H9 (cell line): ENCODE measurements around the gene ABCC4. TPM values are rescaled to one million over a fixed set of nuclear protein-coding genes. Genes with fewer than 3 reads are reported as not detected.
"Not testable (repeated sequence)": the region's sequence is repeated elsewhere in the genome, so short reads cannot be mapped to it uniquely, and the experiment has no call there.

Experiments
- DNase-seq: peaks from one replicate; pipeline ENCODE4 v3.0.0-alpha.2; 2017
- H2AFZ ChIP-seq: one replicate; pipeline ENCODE4 v1.6.1; 2013; ENCODE audit warnings: mild to moderate bottlenecking, low read length, control low read depth, moderate library complexity
- H2AK5ac ChIP-seq: 2 replicates; pipeline ENCODE4 v1.6.1; 2013; ENCODE audit warnings: low read length, control low read depth, mixed read lengths; ENCODE audit not compliant: insufficient read length
- H2BK120ac ChIP-seq: one replicate; pipeline ENCODE4 v1.6.1; 2013; ENCODE audit warnings: low read depth, mild to moderate bottlenecking, low read length, control low read depth, inconsistent platforms; ENCODE audit not compliant: poor library complexity, severe bottlenecking
- H2BK12ac ChIP-seq: 2 replicates; pipeline ENCODE4 v1.6.1; 2013; ENCODE audit warnings: low read length, control low read depth, mixed read lengths, low read depth; ENCODE audit not compliant: insufficient read length
- H2BK15ac ChIP-seq: 2 replicates; pipeline ENCODE4 v1.6.1; 2013; ENCODE audit warnings: low read depth, low read length, control low read depth
- H2BK20ac ChIP-seq: one replicate; pipeline ENCODE4 v1.6.1; 2013; ENCODE audit warnings: low read depth, mild to moderate bottlenecking, low read length, control low read depth, inconsistent platforms; ENCODE audit not compliant: poor library complexity, severe bottlenecking
- H2BK5ac ChIP-seq: 2 replicates; pipeline ENCODE4 v1.6.1; 2013; ENCODE audit warnings: low read length, control low read depth, mixed read lengths; ENCODE audit not compliant: insufficient read length
- H3K14ac ChIP-seq: 2 replicates; pipeline ENCODE4 v1.6.1; 2013; ENCODE audit warnings: low read length, control low read depth; ENCODE audit not compliant: insufficient read depth
- H3K18ac ChIP-seq: 2 replicates; pipeline ENCODE4 v1.6.1; 2013; ENCODE audit warnings: low read depth, mild to moderate bottlenecking, mixed read lengths, low read length, control low read depth; ENCODE audit not compliant: insufficient read length
- H3K23ac ChIP-seq: 2 replicates; pipeline ENCODE4 v1.6.1; 2013; ENCODE audit warnings: low read length, control low read depth, mixed read lengths, low read depth; ENCODE audit not compliant: insufficient read length
- H3K23me2 ChIP-seq: 2 replicates; pipeline ENCODE4 v1.6.1; 2013; ENCODE audit warnings: low read depth, mild to moderate bottlenecking, mixed read lengths, low read length, control low read depth; ENCODE audit not compliant: insufficient read length, poor library complexity, severe bottlenecking
- H3K27ac ChIP-seq: 2 replicates; pipeline ENCODE4 v1.5.1; 2013; ENCODE audit warnings: low read length, control low read depth, mixed read lengths, low read depth; ENCODE audit not compliant: insufficient read length
- H3K27me3 ChIP-seq: 2 replicates; pipeline ENCODE4 v1.6.1; 2013; ENCODE audit warnings: low read length, control low read depth, inconsistent platforms; ENCODE audit not compliant: insufficient read depth
- H3K4ac ChIP-seq: 2 replicates; pipeline ENCODE4 v1.6.1; 2013; ENCODE audit warnings: low read depth, mild to moderate bottlenecking, control low read depth, inconsistent platforms, low read length, moderate library complexity
- H3K4me1 ChIP-seq: 2 replicates; pipeline ENCODE4 v1.6.1; 2013; ENCODE audit warnings: low read length, control low read depth, inconsistent platforms; ENCODE audit not compliant: insufficient read depth
- H3K4me2 ChIP-seq: 2 replicates; pipeline ENCODE4 v1.6.1; 2013; ENCODE audit warnings: low read length, control low read depth, mixed read lengths; ENCODE audit not compliant: insufficient read length, insufficient read depth
- H3K56ac ChIP-seq: 2 replicates; pipeline ENCODE4 v1.6.1; 2013; ENCODE audit warnings: low read depth, mild to moderate bottlenecking, mixed read lengths, low read length, control low read depth; ENCODE audit not compliant: insufficient read length
- H3K79me1 ChIP-seq: 2 replicates; pipeline ENCODE4 v1.6.1; 2013; ENCODE audit warnings: low read depth, mild to moderate bottlenecking, moderate library complexity, low read length, control low read depth, inconsistent platforms; ENCODE audit not compliant: insufficient read depth, poor library complexity, severe bottlenecking
- H3K79me2 ChIP-seq: 2 replicates; pipeline ENCODE4 v1.6.1; 2013; ENCODE audit warnings: low read length, control low read depth, inconsistent platforms; ENCODE audit not compliant: insufficient read depth
- H3K9ac ChIP-seq: 2 replicates; pipeline ENCODE4 v1.6.1; 2013; ENCODE audit warnings: low read length, control low read depth, mixed read lengths; ENCODE audit not compliant: insufficient read length; ENCODE audit errors: extremely low read depth
- H3K9me3 ChIP-seq: one replicate; pipeline ENCODE4 v1.6.1; 2013; ENCODE audit warnings: low read depth, low read length, inconsistent platforms; ENCODE audit not compliant: control insufficient read depth
- H3T11ph ChIP-seq: one replicate; pipeline ENCODE4 v1.6.1; 2013; ENCODE audit warnings: mild to moderate bottlenecking, low read length, control low read depth, inconsistent platforms
- H4K20me1 ChIP-seq: one replicate; pipeline ENCODE4 v1.6.1; 2013; ENCODE audit not compliant: control insufficient read depth, insufficient read length, insufficient read depth
- H4K5ac ChIP-seq: 2 replicates; pipeline ENCODE4 v1.6.1; 2013; ENCODE audit warnings: low read depth, mild to moderate bottlenecking, mixed read lengths, low read length, control low read depth; ENCODE audit not compliant: insufficient read length
- H4K8ac ChIP-seq: replicated peaks from 2 replicates; pipeline ENCODE4 v1.6.1; 2013; ENCODE audit warnings: low read length, control low read depth, mixed read lengths, low read depth; ENCODE audit not compliant: insufficient read length
- H4K91ac ChIP-seq: 2 replicates; pipeline ENCODE4 v1.6.1; 2013; ENCODE audit warnings: low read depth, mild to moderate bottlenecking, moderate library complexity, mixed read lengths, low read length, control low read depth; ENCODE audit not compliant: insufficient read length
- H3K27ac Mint-ChIP-seq, 3 experiments: 2 replicates in 2 of 3; 3 replicates in 1 of 3; pipeline ENCODE4 v1.8.0; 2020 to 2021; ENCODE audit warnings: mixed read lengths in 3 of 3, mild to moderate bottlenecking in 1 of 3, moderate library complexity in 1 of 3
- H3K27me3 Mint-ChIP-seq: 2 replicates; pipeline ENCODE4 v1.8.0; 2021; ENCODE audit warnings: low read depth, mild to moderate bottlenecking, moderate library complexity, mixed read lengths
- H3K36me3 Mint-ChIP-seq, 3 experiments: 2 replicates in 2 of 3; 3 replicates in 1 of 3; pipeline ENCODE4 v1.8.0; 2020 to 2021; ENCODE audit warnings: low read depth in 3 of 3, mixed read lengths in 3 of 3; ENCODE audit not compliant: insufficient read depth in 1 of 3
- H3K4me1 Mint-ChIP-seq, 2 experiments: 2 replicates each; pipeline ENCODE4 v1.8.0; 2020; ENCODE audit warnings: mixed read lengths in 2 of 2
- H3K4me3 Mint-ChIP-seq, 2 experiments: 2 replicates in 1 of 2; 3 replicates in 1 of 2; pipeline ENCODE4 v1.8.0; 2020 to 2021; ENCODE audit warnings: mild to moderate bottlenecking in 2 of 2, mixed read lengths in 2 of 2, moderate library complexity in 1 of 2
- H3K9me3 Mint-ChIP-seq, 2 experiments: 2 replicates in 1 of 2; 3 replicates in 1 of 2; pipeline ENCODE4 v1.8.0; 2020; ENCODE audit warnings: mild to moderate bottlenecking in 2 of 2, mixed read lengths in 2 of 2, moderate library complexity in 1 of 2
- WGBS: extraction: QIAGEN DNeasy Blood & Tissue Kit; methylation state at CpG from one replicate; pipeline ENCODE4 v1.1.7; 2013; ENCODE audit warnings: missing lambda C conversion rate, low lambda C conversion rate, mixed read lengths; ENCODE audit not compliant: insufficient read length; ENCODE audit errors: extremely low coverage; 5-methylcytosine and 5-hydroxymethylcytosine counted together
- total RNA-seq: library from RNA; stranded (reverse); gene quantifications from 2 replicates; pipeline ENCODE4 v1.2.1, GENCODE V29; 2021

Gene ABCC4
- total RNA-seq, 1 experiment from 2014 or later, result 5.9 TPM

GRCh38 chr13:95272076-95272475, 29.2 kb downstream of the ABCC4 start:
- H3K79me1 ChIP-seq, DNase-seq, H3K4me1 ChIP-seq, H4K20me1 ChIP-seq, H2BK5ac ChIP-seq, H3K9ac ChIP-seq, H2AK5ac ChIP-seq, H3K27ac Mint-ChIP-seq, H3K9me3 Mint-ChIP-seq, H3K23me2 ChIP-seq, H3T11ph ChIP-seq, H2BK12ac ChIP-seq, H4K8ac ChIP-seq, H3K56ac ChIP-seq, H3K4ac ChIP-seq, H3K4me3 Mint-ChIP-seq, H2BK120ac ChIP-seq, H3K18ac ChIP-seq, H3K23ac ChIP-seq, H3K27me3 Mint-ChIP-seq, H3K79me2 ChIP-seq, H3K27ac ChIP-seq, H2BK15ac ChIP-seq, H2AFZ ChIP-seq, H3K14ac ChIP-seq, H2BK20ac ChIP-seq, H3K27me3 ChIP-seq, H4K91ac ChIP-seq, H3K9me3 ChIP-seq, H3K4me2 ChIP-seq, H4K5ac ChIP-seq, H3K36me3 Mint-ChIP-seq: not testable (repeated sequence)
- WGBS, result no CpG with 5 or more reads among the region's 7 CpGs
- peaks cover 18 to 26% of the 10 kb centered on the region in 2 experiments for H3K4me1 Mint-ChIP-seq
